SK-N-SH treated with all-trans-retinoic acid at 6 μM for 48 hours (cell line): ENCODE measurements around the gene PACS1.

Source experiments
- ARNTL ChIP-seq: fragments of 450-650 bp; formaldehyde crosslinking; IDR thresholded peaks from 2 replicates; pipeline ENCODE4 v1.5.0; 2020; ENCODE audit warnings: low read depth, mild to moderate bottlenecking, moderate library complexity, borderline replicate concordance
- BACH2 ChIP-seq: fragments of 250-450 bp; sonication (Bioruptor Pico); IDR thresholded peaks from 2 replicates; pipeline ENCODE4 v1.9.0; 2021; ENCODE audit warnings: mild to moderate bottlenecking, borderline replicate concordance
- CREB5 ChIP-seq: fragments of 250-450 bp; sonication (Bioruptor Pico); IDR thresholded peaks from 2 replicates; pipeline ENCODE4 v1.5.1; 2020; ENCODE audit warnings: low read depth, mild to moderate bottlenecking, moderate library complexity
- CSDC2 ChIP-seq: fragments of 250-450 bp; sonication (Bioruptor Pico); IDR thresholded peaks from 2 replicates; pipeline ENCODE4 v1.5.0; 2020; ENCODE audit warnings: mild to moderate bottlenecking, moderate library complexity
- GLIS3 ChIP-seq: fragments of 250-450 bp; sonication (Bioruptor Pico); IDR thresholded peaks from 2 replicates; pipeline ENCODE4 v1.5.0; 2020; ENCODE audit warnings: mild to moderate bottlenecking, moderate library complexity
- ISL1 ChIP-seq: fragments of 250-450 bp; sonication (Bioruptor Pico); IDR thresholded peaks from 2 replicates; pipeline ENCODE4 v2.1.2; 2022; ENCODE audit warnings: mild to moderate bottlenecking, moderate library complexity
- POU6F1 ChIP-seq: fragments of 250-450 bp; sonication (Bioruptor Pico); IDR thresholded peaks from 2 replicates; pipeline ENCODE4 v1.8.0; 2021; ENCODE audit warnings: low read depth, mild to moderate bottlenecking, moderate library complexity, borderline replicate concordance
- RARB ChIP-seq: fragments of 250-450 bp; sonication (Bioruptor Pico); IDR thresholded peaks from 2 replicates; pipeline ENCODE4 v1.8.0; 2021; ENCODE audit warnings: mild to moderate bottlenecking, moderate library complexity
- TCF4 ChIP-seq: fragments of 250-450 bp; sonication (Bioruptor Pico); IDR thresholded peaks from 2 replicates; pipeline ENCODE4 v1.8.0; 2021; ENCODE audit warnings: mild to moderate bottlenecking, moderate library complexity, borderline replicate concordance
- TOX ChIP-seq: fragments of 250-450 bp; sonication (Bioruptor Pico); IDR thresholded peaks from 2 replicates; pipeline ENCODE4 v1.8.0; 2021; ENCODE audit warnings: mild to moderate bottlenecking, moderate library complexity, borderline replicate concordance
- ZC3H10 ChIP-seq: fragments of 250-450 bp; sonication (Bioruptor Pico); IDR thresholded peaks from 2 replicates; pipeline ENCODE4 v1.5.1; 2021; ENCODE audit warnings: mild to moderate bottlenecking, moderate library complexity
- ZFP30 ChIP-seq: fragments of 450-650 bp; formaldehyde crosslinking; IDR thresholded peaks from 2 replicates; pipeline ENCODE4 v1.5.0; 2022; ENCODE audit warnings: mild to moderate bottlenecking, moderate library complexity
- ZNF8 ChIP-seq: fragments of 450-650 bp; formaldehyde crosslinking; IDR thresholded peaks from 2 replicates; pipeline ENCODE4 v1.5.0; 2020; ENCODE audit warnings: mild to moderate bottlenecking, moderate library complexity
- TF ChIP-seq, protein P1 (sequence below): fragments of 250-450 bp; sonication (Bioruptor Pico); IDR thresholded peaks from 2 replicates; pipeline ENCODE4 v1.8.0; 2020; ENCODE audit warnings: mild to moderate bottlenecking, moderate library complexity, borderline replicate concordance

GRCh38 chr11:66150725-66151124, 80.7 kb downstream of the PACS1 start:
- TF ChIP-seq ZNF8 (CRISPR knock-in tag) (no peak), ARNTL (CRISPR knock-in tag) (no peak), GLIS3 (no peak), CREB5 (CRISPR knock-in tag) (no peak), TOX (CRISPR knock-in tag) (no peak), ZFP30 (CRISPR knock-in tag) (no peak), ZC3H10 (CRISPR knock-in tag) (no peak), ISL1 (CRISPR knock-in tag) (no peak), RARB (CRISPR knock-in tag) (no peak), POU6F1 (no peak), CSDC2 (CRISPR knock-in tag) (no peak), BACH2 (CRISPR knock-in tag) (no peak), TCF4 (no peak)
- TF ChIP-seq, protein P1, sequence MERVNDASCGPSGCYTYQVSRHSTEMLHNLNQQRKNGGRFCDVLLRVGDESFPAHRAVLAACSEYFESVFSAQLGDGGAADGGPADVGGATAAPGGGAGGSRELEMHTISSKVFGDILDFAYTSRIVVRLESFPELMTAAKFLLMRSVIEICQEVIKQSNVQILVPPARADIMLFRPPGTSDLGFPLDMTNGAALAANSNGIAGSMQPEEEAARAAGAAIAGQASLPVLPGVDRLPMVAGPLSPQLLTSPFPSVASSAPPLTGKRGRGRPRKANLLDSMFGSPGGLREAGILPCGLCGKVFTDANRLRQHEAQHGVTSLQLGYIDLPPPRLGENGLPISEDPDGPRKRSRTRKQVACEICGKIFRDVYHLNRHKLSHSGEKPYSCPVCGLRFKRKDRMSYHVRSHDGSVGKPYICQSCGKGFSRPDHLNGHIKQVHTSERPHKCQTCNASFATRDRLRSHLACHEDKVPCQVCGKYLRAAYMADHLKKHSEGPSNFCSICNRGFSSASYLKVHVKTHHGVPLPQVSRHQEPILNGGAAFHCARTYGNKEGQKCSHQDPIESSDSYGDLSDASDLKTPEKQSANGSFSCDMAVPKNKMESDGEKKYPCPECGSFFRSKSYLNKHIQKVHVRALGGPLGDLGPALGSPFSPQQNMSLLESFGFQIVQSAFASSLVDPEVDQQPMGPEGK (CRISPR knock-in tag), result no peak
